ENCODE results near the gene CDR2.
"Not testable (repeated sequence)": the region's sequence is repeated elsewhere in the genome, so short reads cannot be mapped to it uniquely, and the experiment has no call there.

The CDR2 gene

GRCh38 chr16:22352723-22353122 lies 21.7 kb downstream of the CDR2 start:
- WGBS, 2 experiments (ENCODE audit: insufficient coverage in 2 of 2), result 95 to 100% methylated on average over 2 to 3 of the region's 5 CpGs
- Histone ChIP-seq H3K4me3 (ENCODE audit: extremely low read depth, insufficient read depth, low read length, poor library complexity, severe bottlenecking) (no peak overlapping the region), H3K4me1 (ENCODE audit: control insufficient read depth, insufficient read depth, low read length, poor library complexity, severe bottlenecking) (peaks cover 12% of the 10 kb centered on the region), H3K9me3 (ENCODE audit: control insufficient read depth, low read length) (no peaks in the 10 kb centered on the region), H3K27ac (ENCODE audit: low read depth, low read length, severe bottlenecking) (no peak overlapping the region), H3K36me3 (ENCODE audit: control insufficient read depth, insufficient read depth, low read length) (peaks cover 64% of the 10 kb centered on the region)

GRCh38 chr16:22352140-22352539 lies 22.3 kb downstream of the CDR2 start:
- 98 to 100% methylated on average over 5 of the region's 6 CpGs for WGBS, 2 experiments (ENCODE audit: insufficient coverage in 2 of 2)
- Histone ChIP-seq H3K36me3 (ENCODE audit: control insufficient read depth, insufficient read depth, low read length) (peaks cover 70% of the 10 kb centered on the region), H3K4me3 (ENCODE audit: extremely low read depth, insufficient read depth, low read length, poor library complexity, severe bottlenecking) (no peak overlapping the region), H3K27ac (ENCODE audit: low read depth, low read length, severe bottlenecking) (no peak overlapping the region), H3K9me3 (ENCODE audit: control insufficient read depth, low read length) (no peaks in the 10 kb centered on the region), H3K4me1 (ENCODE audit: control insufficient read depth, insufficient read depth, low read length, poor library complexity, severe bottlenecking) (peaks cover 12% of the 10 kb centered on the region)

- H3K9me3 ChIP-seq (ENCODE audit: control insufficient read depth, low read length); H3K27ac ChIP-seq (ENCODE audit: low read depth, low read length, severe bottlenecking); H3K4me3 ChIP-seq (ENCODE audit: extremely low read depth, insufficient read depth, low read length, poor library complexity, severe bottlenecking): not testable (repeated sequence)
- peaks cover 80% of the 10 kb centered on the region for H3K36me3 ChIP-seq (ENCODE audit: control insufficient read depth, insufficient read depth, low read length)
- peaks cover 12% of the 10 kb centered on the region for H3K4me1 ChIP-seq (ENCODE audit: control insufficient read depth, insufficient read depth, low read length, poor library complexity, severe bottlenecking)
- WGBS, 2 experiments (ENCODE audit: insufficient coverage in 2 of 2), result 93 to 96% methylated on average over 3 of the region's 6 CpGs
Observed at GRCh38 chr16:22351017-22351416, 23.4 kb downstream of the CDR2 start.

GRCh38 chr16:22348291-22348690 lies 26.1 kb downstream of the CDR2 start:
- H3K36me3 ChIP-seq (ENCODE audit: control insufficient read depth, insufficient read depth, low read length), result peaks cover 75% of the 10 kb centered on the region
- 100% methylated on average over 1 of the region's 2 CpGs; no CpG with 5 or more reads in 1 of the 2 experiments for WGBS, 2 experiments (ENCODE audit: insufficient coverage in 2 of 2)
- H3K4me3 ChIP-seq (ENCODE audit: extremely low read depth, insufficient read depth, low read length, poor library complexity, severe bottlenecking), result no peak overlapping the region
- H3K4me1 ChIP-seq (ENCODE audit: control insufficient read depth, insufficient read depth, low read length, poor library complexity, severe bottlenecking), result peaks cover 1% of the 10 kb centered on the region
- no peaks in the 10 kb centered on the region for H3K9me3 ChIP-seq (ENCODE audit: control insufficient read depth, low read length)
- H3K27ac ChIP-seq (ENCODE audit: low read depth, low read length, severe bottlenecking), result no peak overlapping the region

DNA sequence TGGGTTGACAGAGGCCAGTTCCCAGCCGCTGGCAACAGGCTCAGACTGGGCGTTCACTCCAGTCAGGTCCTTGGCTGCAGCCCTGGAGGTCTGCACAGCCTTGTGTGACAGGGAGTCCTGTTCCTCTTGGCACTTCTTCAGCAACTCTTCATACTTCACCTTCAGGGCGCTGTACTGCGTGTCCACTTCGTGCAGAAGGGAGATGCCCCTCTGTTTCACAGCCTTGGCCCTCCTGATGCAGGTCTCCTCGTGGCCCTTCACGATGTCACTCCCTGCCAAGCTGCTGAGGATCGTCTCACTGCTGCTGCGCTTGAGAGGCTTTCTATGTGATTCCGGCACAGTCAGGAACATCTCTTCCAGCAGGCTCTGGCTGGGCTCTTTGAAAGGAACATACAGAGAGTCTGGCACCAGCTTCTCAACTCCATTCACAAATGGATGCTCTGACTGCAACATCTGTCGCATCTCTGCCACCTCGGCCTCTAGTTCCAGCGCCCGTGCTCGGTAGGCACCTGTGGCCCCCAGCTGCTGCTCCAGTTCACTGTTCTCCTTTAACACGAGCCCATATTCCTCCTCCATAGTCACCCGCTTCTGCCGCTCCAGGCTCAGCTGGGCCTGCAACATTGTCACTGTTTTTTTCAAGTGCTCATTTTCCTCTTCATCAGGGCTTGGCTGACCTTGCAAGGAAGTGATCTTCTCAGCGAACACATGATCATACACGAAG lies 27.2 kb downstream of the CDR2 start:
- Histone ChIP-seq H3K36me3 (ENCODE audit: control insufficient read depth, insufficient read depth, low read length) (peaks cover 70% of the 10 kb centered on the region), H3K27ac (ENCODE audit: low read depth, low read length, severe bottlenecking) (no peak overlapping the region)
- 94 to 97% methylated on average over 18 to 19 of the region's 20 CpGs for WGBS, 2 experiments (ENCODE audit: insufficient coverage in 2 of 2)

GRCh38 chr16:22346483-22346882 lies 27.9 kb downstream of the CDR2 start:
- no peaks in the 10 kb centered on the region for H3K9me3 ChIP-seq (ENCODE audit: control insufficient read depth, low read length)
- H3K4me1 ChIP-seq (ENCODE audit: control insufficient read depth, insufficient read depth, low read length, poor library complexity, severe bottlenecking), result no peaks in the 10 kb centered on the region
- no peak overlapping the region for H3K27ac ChIP-seq (ENCODE audit: low read depth, low read length, severe bottlenecking)
- peaks cover 63% of the 10 kb centered on the region for H3K36me3 ChIP-seq (ENCODE audit: control insufficient read depth, insufficient read depth, low read length)
- H3K4me3 ChIP-seq (ENCODE audit: extremely low read depth, insufficient read depth, low read length, poor library complexity, severe bottlenecking), result no peak overlapping the region
- 90 to 94% methylated on average over 6 to 9 of the region's 9 CpGs for WGBS, 2 experiments (ENCODE audit: insufficient coverage in 2 of 2)

More for the DNA sequence above, 27.2 kb downstream of the CDR2 start:
- H3K9me3 ChIP-seq (ENCODE audit: control insufficient read depth, low read length), result no peaks in the 10 kb centered on the region
- no peaks in the 10 kb centered on the region for H3K4me1 ChIP-seq (ENCODE audit: control insufficient read depth, insufficient read depth, low read length, poor library complexity, severe bottlenecking)
- H3K4me3 ChIP-seq (ENCODE audit: extremely low read depth, insufficient read depth, low read length, poor library complexity, severe bottlenecking), result no peak overlapping the region

GRCh38 chr16:22342082-22342481 lies 32.3 kb downstream of the CDR2 start:
- no CpG with 5 or more reads among the region's 2 CpGs for WGBS, 2 experiments (ENCODE audit: insufficient coverage in 2 of 2)
- no peak overlapping the region for H3K27ac ChIP-seq (ENCODE audit: low read depth, low read length, severe bottlenecking)
- H3K4me1 ChIP-seq (ENCODE audit: control insufficient read depth, insufficient read depth, low read length, poor library complexity, severe bottlenecking), result no peaks in the 10 kb centered on the region
- H3K4me3 ChIP-seq (ENCODE audit: extremely low read depth, insufficient read depth, low read length, poor library complexity, severe bottlenecking), result no peak overlapping the region
- no peaks in the 10 kb centered on the region for H3K9me3 ChIP-seq (ENCODE audit: control insufficient read depth, low read length)
- peaks cover 33% of the 10 kb centered on the region for H3K36me3 ChIP-seq (ENCODE audit: control insufficient read depth, insufficient read depth, low read length)

GRCh38 chr16:22340945-22341344 lies 33.5 kb downstream of the CDR2 start:
- Histone ChIP-seq H3K4me3 (ENCODE audit: extremely low read depth, insufficient read depth, low read length, poor library complexity, severe bottlenecking) (no peak overlapping the region), H3K36me3 (ENCODE audit: control insufficient read depth, insufficient read depth, low read length) (peaks cover 30% of the 10 kb centered on the region), H3K4me1 (ENCODE audit: control insufficient read depth, insufficient read depth, low read length, poor library complexity, severe bottlenecking) (no peaks in the 10 kb centered on the region), H3K9me3 (ENCODE audit: control insufficient read depth, low read length) (no peaks in the 10 kb centered on the region), H3K27ac (ENCODE audit: low read depth, low read length, severe bottlenecking) (no peak overlapping the region)

DNA sequence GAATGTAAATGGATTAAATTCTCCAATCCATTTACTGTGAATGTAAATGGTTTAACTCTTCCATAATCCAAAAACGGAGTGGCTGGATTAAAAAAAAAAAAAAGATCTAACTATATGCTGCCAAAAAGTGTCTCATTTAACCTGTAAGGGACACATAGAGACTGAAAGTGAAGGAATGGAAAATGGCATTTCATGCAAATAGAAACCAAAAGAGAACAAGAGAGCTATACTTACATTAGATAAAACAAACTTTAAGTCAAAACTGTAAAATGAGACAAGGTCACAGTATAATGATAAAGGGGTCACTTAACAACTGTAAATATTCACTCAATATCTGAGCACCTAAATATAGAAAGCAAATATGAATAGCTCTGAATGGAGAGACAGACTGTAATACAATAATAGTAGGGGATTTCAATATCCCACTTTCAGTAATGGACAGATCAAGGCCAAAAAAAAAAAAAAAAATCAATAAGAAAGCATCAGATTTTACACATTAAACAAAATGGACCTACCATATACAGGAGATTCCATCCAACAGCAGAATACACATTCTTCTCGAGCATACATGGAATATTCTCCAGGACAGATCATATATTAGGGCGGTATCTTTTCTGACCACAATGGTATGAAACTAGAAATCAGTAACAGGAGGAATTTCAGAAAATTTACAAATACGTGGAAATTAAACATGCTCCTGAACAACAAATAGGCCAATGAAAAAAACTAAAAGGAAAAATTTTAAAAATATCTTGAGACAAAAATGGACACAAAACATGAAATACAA lies 36.4 kb downstream of the CDR2 start:
- Histone ChIP-seq H3K4me3 (ENCODE audit: extremely low read depth, insufficient read depth, low read length, poor library complexity, severe bottlenecking) (no peak overlapping the region), H3K27ac (ENCODE audit: low read depth, low read length, severe bottlenecking) (no peak overlapping the region), H3K36me3 (ENCODE audit: control insufficient read depth, insufficient read depth, low read length) (peaks cover 50% of the 10 kb centered on the region), H3K9me3 (ENCODE audit: control insufficient read depth, low read length) (no peaks in the 10 kb centered on the region), H3K4me1 (ENCODE audit: control insufficient read depth, insufficient read depth, low read length, poor library complexity, severe bottlenecking) (no peaks in the 10 kb centered on the region)
- WGBS, 2 experiments (ENCODE audit: insufficient coverage in 2 of 2), result 100% methylated on average over 1 of the region's 4 CpGs; no CpG with 5 or more reads in 1 of the 2 experiments

DNA sequence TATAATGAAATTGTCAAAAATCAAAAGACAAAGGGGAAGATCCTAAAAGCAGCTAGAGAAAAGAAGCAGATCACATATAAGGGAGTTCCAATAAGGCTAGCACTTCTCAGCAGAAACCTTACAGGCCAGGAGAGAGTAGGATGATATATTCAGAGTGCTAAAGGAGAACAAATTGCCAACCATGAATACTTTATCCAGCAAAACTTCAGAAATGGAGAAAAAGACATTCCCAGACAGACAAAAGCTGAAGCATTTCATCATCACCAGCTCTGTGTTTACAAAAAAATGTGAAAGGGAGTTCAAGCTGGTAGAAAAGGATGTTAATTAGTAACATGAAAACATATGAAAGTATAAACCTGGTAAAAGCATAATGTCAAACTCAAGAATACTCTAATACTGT lies 37.4 kb downstream of the CDR2 start:
- H3K36me3 ChIP-seq (ENCODE audit: control insufficient read depth, insufficient read depth, low read length), result peaks cover 53% of the 10 kb centered on the region
- H3K27ac ChIP-seq (ENCODE audit: low read depth, low read length, severe bottlenecking), result no peak overlapping the region
- no peak overlapping the region for H3K4me3 ChIP-seq (ENCODE audit: extremely low read depth, insufficient read depth, low read length, poor library complexity, severe bottlenecking)
- no peaks in the 10 kb centered on the region for H3K4me1 ChIP-seq (ENCODE audit: control insufficient read depth, insufficient read depth, low read length, poor library complexity, severe bottlenecking)
- no peaks in the 10 kb centered on the region for H3K9me3 ChIP-seq (ENCODE audit: control insufficient read depth, low read length)

DNA sequence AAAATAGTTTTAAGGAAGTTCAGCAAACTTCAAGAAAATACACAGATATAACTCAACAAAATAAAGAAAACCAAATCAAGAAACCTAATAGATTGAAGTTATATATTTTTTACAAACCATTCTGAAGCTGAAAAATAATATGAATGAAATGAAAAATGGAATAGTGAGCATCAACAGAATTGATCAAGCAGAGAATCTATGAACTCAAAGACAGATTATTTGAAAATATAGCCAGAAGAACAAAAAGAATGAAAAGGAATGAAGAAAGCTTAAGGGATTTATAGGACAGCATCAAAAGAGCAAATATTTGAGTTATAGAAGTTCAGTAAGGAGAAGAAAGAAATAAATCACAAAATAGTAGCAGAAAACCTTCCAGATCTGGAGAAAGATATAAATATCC lies 37.8 kb downstream of the CDR2 start:
- H3K9me3 ChIP-seq (ENCODE audit: control insufficient read depth, low read length), result no peaks in the 10 kb centered on the region
- peaks cover 58% of the 10 kb centered on the region for H3K36me3 ChIP-seq (ENCODE audit: control insufficient read depth, insufficient read depth, low read length)
- H3K27ac ChIP-seq (ENCODE audit: low read depth, low read length, severe bottlenecking), result no peak overlapping the region
- no peak overlapping the region for H3K4me3 ChIP-seq (ENCODE audit: extremely low read depth, insufficient read depth, low read length, poor library complexity, severe bottlenecking)
- H3K4me1 ChIP-seq (ENCODE audit: control insufficient read depth, insufficient read depth, low read length, poor library complexity, severe bottlenecking), result no peaks in the 10 kb centered on the region
